ENCODE measurements around the gene MACF1. TPM values are rescaled to one million over a fixed set of nuclear protein-coding genes. Genes with fewer than 3 reads are reported as not detected.
"Not testable (repeated sequence)": the region's sequence is repeated elsewhere in the genome, so short reads cannot be mapped to it uniquely, and the experiment has no call there.

MACF1 gene
- total RNA-seq, 4 donors from 2014 or later = 187 to 436 (median 261) TPM

- no peak for DNase-seq
- Histone ChIP-seq H3K36me3 (peaks cover 0 to 81% (median 5%) of the 10 kb centered on the region in 3 donors), H3K27me3 (no peaks in the 10 kb centered on the region), H3K4me3 (no peak overlapping the region), H3K4me1 (no peaks in the 10 kb centered on the region), H3K9me3 (no peaks in the 10 kb centered on the region), H3K27ac (no peak overlapping the region)
- TF ChIP-seq POLR2A (IDR thresholded peaks at IDR 0.05) = no peak
- no peak for TF ChIP-seq CTCF (IDR thresholded peaks at IDR 0.05)
Observed at GRCh38 chr1:39470040-39470439, 265.5 kb downstream of the MACF1 start.

- no peaks in the 10 kb centered on the region for H3K27me3 ChIP-seq
- peaks cover 0 to 65% (median 5%) of the 10 kb centered on the region in 3 donors for H3K36me3 ChIP-seq
- H3K4me3 ChIP-seq = no peak overlapping the region
- no peaks in the 10 kb centered on the region for H3K4me1 ChIP-seq
- no peaks in the 10 kb centered on the region for H3K9me3 ChIP-seq
- no peak overlapping the region for H3K27ac ChIP-seq
- TF ChIP-seq CTCF (IDR thresholded peaks at IDR 0.05) = no peak
- TF ChIP-seq POLR2A (IDR thresholded peaks at IDR 0.05) = no peak
- DNase-seq = no peak
Observed at GRCh38 chr1:39472826-39473225, 268.3 kb downstream of the MACF1 start.

- no peak for TF ChIP-seq CTCF (IDR thresholded peaks at IDR 0.05)
- no peak for TF ChIP-seq POLR2A (IDR thresholded peaks at IDR 0.05)
- Histone ChIP-seq H3K36me3 (peaks cover 0 to 60% (median 5%) of the 10 kb centered on the region in 3 donors), H3K4me1 (no peaks in the 10 kb centered on the region), H3K4me3 (no peak overlapping the region), H3K27me3 (no peaks in the 10 kb centered on the region), H3K27ac (no peak overlapping the region), H3K9me3 (no peaks in the 10 kb centered on the region)
- no peak for DNase-seq
Observed at GRCh38 chr1:39473324-39473723, 268.8 kb downstream of the MACF1 start.

GRCh38 chr1:39474810-39475209, 270.3 kb downstream of the MACF1 start:
- H3K4me1 ChIP-seq = no peaks in the 10 kb centered on the region
- DNase-seq = no peak
- H3K27me3 ChIP-seq = no peaks in the 10 kb centered on the region
- no peak overlapping the region for H3K4me3 ChIP-seq
- no peaks in the 10 kb centered on the region for H3K9me3 ChIP-seq
- TF ChIP-seq CTCF (IDR thresholded peaks at IDR 0.05) (no peak), POLR2A (IDR thresholded peaks at IDR 0.05) (no peak)
- H3K36me3 ChIP-seq = peaks cover 0 to 54% (median 0%) of the 10 kb centered on the region in 3 donors
- no peak overlapping the region for H3K27ac ChIP-seq

GRCh38 chr1:39475551-39475950, 271.1 kb downstream of the MACF1 start:
- H3K9me3 ChIP-seq, H3K4me1 ChIP-seq, H3K27me3 ChIP-seq, H3K4me3 ChIP-seq, H3K27ac ChIP-seq, DNase-seq: not testable (repeated sequence)
- H3K36me3 ChIP-seq = peaks cover 0 to 54% (median 0%) of the 10 kb centered on the region in 3 donors

GRCh38 chr1:39478126-39478915, 273.8 kb downstream of the MACF1 start:
- H3K4me3 ChIP-seq = no peak overlapping the region
- no peaks in the 10 kb centered on the region for H3K4me1 ChIP-seq
- no peaks in the 10 kb centered on the region for H3K27me3 ChIP-seq
- TF ChIP-seq CTCF (IDR thresholded peaks at IDR 0.05) (no peak), POLR2A (IDR thresholded peaks at IDR 0.05) (no peak)
- no peak for DNase-seq
- peaks cover 0 to 58% (median 0%) of the 10 kb centered on the region in 3 donors for H3K36me3 ChIP-seq
- no peaks in the 10 kb centered on the region for H3K9me3 ChIP-seq
- no peak overlapping the region for H3K27ac ChIP-seq
